Small intestine (tissue), 7 donors: ENCODE measurements around the gene PHKB. TPM values are rescaled to one million over a fixed set of nuclear protein-coding genes. Genes with fewer than 3 reads are reported as not detected.

ENCODE experiments used
- DNase-seq, 2 donors: peaks; one replicate each; pipeline versions ENCODE4 v3.0.0 to v3.0.0-alpha.2; 2013
- FAIRE-seq: peaks from 2 replicates; lab custom pipeline; 2012; peaks lifted over from hg19 to GRCh38; lab: Jason Lieb, UNC
- H3K27ac ChIP-seq, 3 donors: one replicate each; pipeline ENCODE4 v1.5.1; 2013; ENCODE audit warnings: low read length in 2 of 3, mild to moderate bottlenecking in 2 of 3, control low read depth in 1 of 3, inconsistent platforms in 1 of 3, low read depth in 1 of 3, moderate library complexity in 1 of 3
- H3K27me3 ChIP-seq, 3 donors: one replicate each; pipeline ENCODE4 v1.6.1; 2013; ENCODE audit warnings: low read length in 3 of 3, inconsistent platforms in 1 of 3; ENCODE audit not compliant: control insufficient read depth in 3 of 3, insufficient read depth in 3 of 3
- H3K36me3 ChIP-seq, 3 donors: one replicate each; pipeline ENCODE4 v1.6.1; 2013; ENCODE audit warnings: low read length in 3 of 3, inconsistent platforms in 1 of 3, low read depth in 1 of 3, mild to moderate bottlenecking in 1 of 3, moderate library complexity in 1 of 3; ENCODE audit not compliant: control insufficient read depth in 3 of 3, insufficient read depth in 2 of 3
- H3K4me1 ChIP-seq, 3 donors: one replicate each; pipeline ENCODE4 v1.6.1; 2013; ENCODE audit warnings: low read length in 2 of 3, inconsistent platforms in 1 of 3, low read depth in 1 of 3, mild to moderate bottlenecking in 1 of 3, moderate library complexity in 1 of 3; ENCODE audit not compliant: control insufficient read depth in 3 of 3, insufficient read depth in 2 of 3
- H3K4me3 ChIP-seq, 3 donors: one replicate each; pipeline ENCODE4 v1.5.1; 2013; ENCODE audit warnings: low read length in 3 of 3, control low read depth in 1 of 3, inconsistent platforms in 1 of 3, low read depth in 1 of 3, mild to moderate bottlenecking in 1 of 3, moderate library complexity in 1 of 3
- H3K9me3 ChIP-seq, 2 donors: one replicate each; pipeline ENCODE4 v1.6.1; 2013; ENCODE audit warnings: low read depth in 1 of 2, low read length in 1 of 2; ENCODE audit not compliant: control insufficient read depth in 2 of 2, insufficient read depth in 1 of 2
- WGBS, 3 donors: extraction: QIAGEN DNeasy Blood & Tissue Kit; methylation state at CpG; one replicate each; pipeline ENCODE4 v1.1.7; 2013; 5-methylcytosine and 5-hydroxymethylcytosine counted together
- polyA plus RNA-seq, 4 donors: library from polyadenylated mRNA; stranded (reverse) in 3 of 4; unstranded in 1 of 4; fragments of 200-250 nt in 3 of 4; fragments of 120-200 nt in 1 of 4; gene quantifications; one replicate each; pipeline versions ENCODE4 v1.2.1 to v1.2.3, GENCODE V29; 2013
- donor health status: healthy with polysubstance abuse.
- donor health status: control.
- donor health status: control.
- donor health status: Bipolar disorder and iron deficiency.
- donor health status: healthy.

PHKB gene
- polyA plus RNA-seq, 4 donors: 27.0 to 69.3 (median 37.0) TPM

GRCh38 chr16:47697826-47698225 lies 236.7 kb downstream of the PHKB start:
- Histone ChIP-seq H3K27me3 (no peaks in the 10 kb centered on the region), H3K4me1 (no peaks in the 10 kb centered on the region), H3K4me3 (no peak overlapping the region), H3K9me3 (no peaks in the 10 kb centered on the region), H3K27ac (no peak overlapping the region), H3K36me3 (peaks cover 9 to 22% (median 10%) of the 10 kb centered on the region in 3 donors)
- 60 to 82% (median 69%) methylated on average over 3 of the region's 3 CpGs for WGBS, 3 donors
- FAIRE-seq (no peak), DNase-seq (no peak)

- Histone ChIP-seq H3K36me3 (peaks cover 7 to 16% (median 7%) of the 10 kb centered on the region in 3 donors), H3K27me3 (no peaks in the 10 kb centered on the region), H3K9me3 (no peaks in the 10 kb centered on the region), H3K4me1 (no peaks in the 10 kb centered on the region), H3K27ac (no peak overlapping the region), H3K4me3 (no peak overlapping the region)
- DNase-seq (no peak), FAIRE-seq (no peak)
- WGBS, 3 donors: 80 to 93% (median 93%) methylated on average over 5 of the region's 5 CpGs
These were observed 238.0 kb downstream of the PHKB start for GRCh38 chr16:47699106-47699505.

- H3K9me3 ChIP-seq: no peaks in the 10 kb centered on the region
- H3K4me1 ChIP-seq: no peaks in the 10 kb centered on the region
- H3K36me3 ChIP-seq: peaks cover 4 to 9% (median 5%) of the 10 kb centered on the region in 3 donors
- H3K27me3 ChIP-seq: no peaks in the 10 kb centered on the region
- H3K27ac ChIP-seq: no peak overlapping the region
- FAIRE-seq: no peak
- H3K4me3 ChIP-seq: no peak overlapping the region
- DNase-seq: no peak
- WGBS, 3 donors: 72 to 83% (median 82%) methylated on average over 6 of the region's 6 CpGs
These were observed 239.9 kb downstream of the PHKB start for GRCh38 chr16:47700857-47701587.

GRCh38 chr16:47705266-47705665 lies 244.1 kb downstream of the PHKB start:
- H3K4me3 ChIP-seq: no peak overlapping the region
- no peaks in the 10 kb centered on the region for H3K27me3 ChIP-seq
- 86 to 94% (median 88%) methylated on average over 4 of the region's 4 CpGs for WGBS, 3 donors
- no peak overlapping the region for H3K27ac ChIP-seq
- no peak for FAIRE-seq
- no peaks in the 10 kb centered on the region for H3K36me3 ChIP-seq
- no peak for DNase-seq
- H3K9me3 ChIP-seq: no peaks in the 10 kb centered on the region
- no peaks in the 10 kb centered on the region for H3K4me1 ChIP-seq

- Histone ChIP-seq H3K9me3 (no peaks in the 10 kb centered on the region), H3K36me3 (no peaks in the 10 kb centered on the region), H3K4me3 (no peak overlapping the region), H3K4me1 (no peaks in the 10 kb centered on the region), H3K27me3 (no peaks in the 10 kb centered on the region), H3K27ac (no peak overlapping the region)
- DNase-seq: no peak
- WGBS, 3 donors: 88 to 91% (median 91%) methylated on average over 4 of the region's 4 CpGs
- no peak for FAIRE-seq
These were observed 250.7 kb downstream of the PHKB start for GRCh38 chr16:47711809-47712208.

- H3K4me3 ChIP-seq: no peak overlapping the region
- FAIRE-seq (no peak), DNase-seq (no peak)
- H3K4me1 ChIP-seq: no peaks in the 10 kb centered on the region
- H3K27ac ChIP-seq: no peak overlapping the region
- H3K9me3 ChIP-seq: no peaks in the 10 kb centered on the region
- 68 to 74% (median 73%) methylated on average over 15 to 17 of the region's 17 CpGs for WGBS, 3 donors
- no peaks in the 10 kb centered on the region for H3K27me3 ChIP-seq
- no peaks in the 10 kb centered on the region for H3K36me3 ChIP-seq
These were observed 251.4 kb downstream of the PHKB start for GRCh38 chr16:47712276-47713224.

- no peak for DNase-seq
- no peak overlapping the region for H3K4me3 ChIP-seq
- no peaks in the 10 kb centered on the region for H3K9me3 ChIP-seq
- no peaks in the 10 kb centered on the region for H3K36me3 ChIP-seq
- WGBS, 3 donors: 26 to 46% (median 33%) methylated on average over 6 of the region's 6 CpGs
- no peak overlapping the region for H3K27ac ChIP-seq
- H3K27me3 ChIP-seq: no peaks in the 10 kb centered on the region
- no peak for FAIRE-seq
- no peaks in the 10 kb centered on the region for H3K4me1 ChIP-seq
These were observed 252.1 kb downstream of the PHKB start for GRCh38 chr16:47713225-47713595.

GRCh38 chr16:47715442-47716083 lies 254.4 kb downstream of the PHKB start:
- H3K9me3 ChIP-seq: no peaks in the 10 kb centered on the region
- no peaks in the 10 kb centered on the region for H3K27me3 ChIP-seq
- no peak overlapping the region for H3K4me3 ChIP-seq
- no peak for DNase-seq
- no peak overlapping the region for H3K27ac ChIP-seq
- no peak for FAIRE-seq
- no peaks in the 10 kb centered on the region for H3K4me1 ChIP-seq
- no peaks in the 10 kb centered on the region for H3K36me3 ChIP-seq
- 60 to 74% (median 67%) methylated on average over 2 of the region's 2 CpGs for WGBS, 3 donors
